Progenitor cell of endocrine pancreas (in vitro differentiated cells): Measurements from ENCODE around the gene PSAT1. TPM values are rescaled to one million over a fixed set of nuclear protein-coding genes. Genes with fewer than 3 reads are reported as not detected.

Experiments used
- DNase-seq: peaks from one replicate; pipeline ENCODE4 v3.0.0; 2021; ENCODE audit warnings: low spot score; ENCODE audit not compliant: unreplicated experiment
- H3K27ac Mint-ChIP-seq: 2 replicates; pipeline ENCODE4 v1.8.0; 2021; ENCODE audit warnings: mild to moderate bottlenecking, moderate library complexity, mixed read lengths
- H3K27me3 Mint-ChIP-seq: 2 replicates; pipeline ENCODE4 v1.8.0; 2021; ENCODE audit warnings: mixed read lengths
- H3K36me3 Mint-ChIP-seq: 2 replicates; pipeline ENCODE4 v1.8.0; 2022; ENCODE audit warnings: mixed read lengths; ENCODE audit not compliant: insufficient read depth
- H3K4me1 Mint-ChIP-seq: 2 replicates; pipeline ENCODE4 v1.8.0; 2021; ENCODE audit warnings: low read depth, mixed read lengths
- H3K4me3 Mint-ChIP-seq: 2 replicates; pipeline ENCODE4 v1.8.0; 2021; ENCODE audit warnings: low read depth, mild to moderate bottlenecking, moderate library complexity, mixed read lengths
- H3K9me3 Mint-ChIP-seq: 2 replicates; pipeline ENCODE4 v1.8.0; 2021; ENCODE audit warnings: low read depth, mixed read lengths
- CTCF ChIP-seq: fragments of 200-600 bp; sonication (generic); IDR thresholded peaks from one replicate; pipeline ENCODE4 v1.5.0; 2021; ENCODE audit warnings: antibody characterized with exemption, mild to moderate bottlenecking; ENCODE audit not compliant: unreplicated experiment
- total RNA-seq: library from RNA; stranded (reverse); gene quantifications from 2 replicates; pipeline ENCODE4 v1.2.1, GENCODE V29; 2021

Gene PSAT1
- total RNA-seq, 1 donor from 2014 or later: 67.4 TPM

GRCh38 chr9:78348848-78349247 lies 51.9 kb downstream of the PSAT1 start:
- H3K4me1 Mint-ChIP-seq: peaks cover 2% of the 10 kb centered on the region
- H3K27me3 Mint-ChIP-seq: no peaks in the 10 kb centered on the region
- H3K4me3 Mint-ChIP-seq: no peak overlapping the region
- TF ChIP-seq CTCF: no peak
- H3K36me3 Mint-ChIP-seq: no peaks in the 10 kb centered on the region
- H3K9me3 Mint-ChIP-seq: peaks cover under 1% of the 10 kb centered on the region
- no peak overlapping the region for H3K27ac Mint-ChIP-seq
- no peak for DNase-seq

- DNase-seq: no peak
- Mint-ChIP-seq H3K4me3 (no peak overlapping the region), H3K4me1 (peaks cover 6% of the 10 kb centered on the region), H3K36me3 (no peaks in the 10 kb centered on the region), H3K9me3 (no peaks in the 10 kb centered on the region), H3K27me3 (no peaks in the 10 kb centered on the region), H3K27ac (no peak overlapping the region)
- no peak for TF ChIP-seq CTCF
Observed at GRCh38 chr9:78351816-78352215, 54.9 kb downstream of the PSAT1 start.

GRCh38 chr9:78354324-78354973 lies 57.5 kb downstream of the PSAT1 start:
- Mint-ChIP-seq H3K36me3 (no peaks in the 10 kb centered on the region), H3K27ac (no peak overlapping the region), H3K27me3 (no peaks in the 10 kb centered on the region), H3K4me1 (peaks cover 6% of the 10 kb centered on the region), H3K4me3 (no peak overlapping the region), H3K9me3 (no peaks in the 10 kb centered on the region)
- DNase-seq: no peak
- no peak for TF ChIP-seq CTCF

- no peak for DNase-seq
- TF ChIP-seq CTCF: no peak
- H3K27ac Mint-ChIP-seq: no peak overlapping the region
- H3K4me3 Mint-ChIP-seq: no peak overlapping the region
- no peaks in the 10 kb centered on the region for H3K36me3 Mint-ChIP-seq
- no peaks in the 10 kb centered on the region for H3K27me3 Mint-ChIP-seq
- H3K9me3 Mint-ChIP-seq: no peaks in the 10 kb centered on the region
- H3K4me1 Mint-ChIP-seq: peaks cover 6% of the 10 kb centered on the region
Observed at GRCh38 chr9:78354989-78355388, 58.1 kb downstream of the PSAT1 start.

GRCh38 chr9:78356634-78357033 lies 59.7 kb downstream of the PSAT1 start:
- Mint-ChIP-seq H3K4me1 (peaks cover 6% of the 10 kb centered on the region), H3K9me3 (no peaks in the 10 kb centered on the region), H3K36me3 (no peaks in the 10 kb centered on the region), H3K27ac (no peak overlapping the region), H3K27me3 (no peaks in the 10 kb centered on the region), H3K4me3 (no peak overlapping the region)
- no peak for DNase-seq
- no peak for TF ChIP-seq CTCF
